NB4 (cell line): ENCODE data around the gene CHD9NB.

ENCODE experiments used
- CTCF ChIP-seq: IDR thresholded peaks from one replicate; pipeline ENCODE4 v1.5.1; 2012; ENCODE audit warnings: low read depth, low read length
- POLR2A ChIP-seq: IDR thresholded peaks from 2 replicates; pipeline ENCODE4 v1.6.1; 2011; ENCODE audit warnings: mild to moderate bottlenecking; ENCODE audit not compliant: insufficient read length; ENCODE audit errors: extremely low read depth

GRCh38 chr16:53058882-53059281 lies 6.2 kb upstream of the CHD9NB start:
- TF ChIP-seq POLR2A (no peak), CTCF (no peak)
